Measurements from ENCODE around the gene RANGAP1.

- TF ChIP-seq CTCF (conservative IDR thresholded peaks at IDR 0.05; ENCODE audit: low read depth, low read length), result no peak
- no peak for TF ChIP-seq CEBPB (IDR thresholded peaks at IDR 0.05; ENCODE audit: low read depth, low read length)
- no peak for TF ChIP-seq POLR2A (IDR thresholded peaks at IDR 0.05; ENCODE audit: low read depth, low read length)
- no peak for TF ChIP-seq RAD21 (IDR thresholded peaks at IDR 0.05; ENCODE audit: low read length)
- no peak for TF ChIP-seq RFX5 (IDR thresholded peaks at IDR 0.05; ENCODE audit: low read depth, low read length)
- TF ChIP-seq RCOR1 (IDR thresholded peaks at IDR 0.05; ENCODE audit: insufficient replicate concordance, low read length), result no peak
- no peak for TF ChIP-seq SMC3 (IDR thresholded peaks at IDR 0.05; ENCODE audit: low read depth, low read length)
- no peak for TF ChIP-seq MAZ (IDR thresholded peaks at IDR 0.05; ENCODE audit: borderline replicate concordance, low read depth, low read length)
- TF ChIP-seq MAFK (IDR thresholded peaks at IDR 0.05; ENCODE audit: low read depth, low read length), result no peak
- no peak for TF ChIP-seq FOS (IDR thresholded peaks at IDR 0.05; ENCODE audit: low read depth, low read length)
These were observed 42.6 kb downstream of the RANGAP1 start for GRCh38 chr22:41243361-41243760.
